K562 (cell line): ENCODE results near the gene MGST2. TPM values are rescaled to one million over a fixed set of nuclear protein-coding genes. Genes with fewer than 3 reads are reported as not detected.

Source experiments
- CUX1 ChIP-seq: fragments of 200-800 bp; sonication (Bioruptor generic); IDR thresholded peaks from 2 replicates; pipeline ENCODE4 v1.6.1; 2016; ENCODE audit warnings: missing genetic modification characterization, missing compliant biosample characterization
- ETS2 ChIP-seq: IDR thresholded peaks from 2 replicates; pipeline ENCODE4 v1.6.1; 2016; ENCODE audit warnings: borderline replicate concordance, missing genetic modification characterization, mild to moderate bottlenecking, moderate library complexity, missing compliant biosample characterization; ENCODE audit not compliant: poor library complexity, severe bottlenecking
- HDAC3 ChIP-seq: fragments of 450-650 bp; IDR thresholded peaks from 2 replicates; pipeline ENCODE4 v1.6.1; 2018; ENCODE audit warnings: borderline replicate concordance, mild to moderate bottlenecking, moderate library complexity; ENCODE audit not compliant: partially characterized antibody
- JUNB ChIP-seq: fragments of 450-650 bp; formaldehyde crosslinking; conservative IDR thresholded peaks from 2 replicates; pipeline ENCODE4 v1.4.0; 2020; ENCODE audit warnings: mild to moderate bottlenecking
- NRF1 ChIP-seq, 2 experiments: fragments of 450-650 bp; IDR thresholded peaks in 1 of 2; conservative IDR thresholded peaks in 1 of 2; 2 replicates each; pipeline ENCODE4 v1.6.1; 2014; ENCODE audit warnings: mild to moderate bottlenecking in 2 of 2
- REST ChIP-seq, 2 experiments: fragments of 450-650 bp; formaldehyde crosslinking in 1 of 2; IDR thresholded peaks; 2 replicates each; pipeline versions ENCODE4 v1.4.0 to v1.6.1; 2014 to 2020; ENCODE audit warnings: mild to moderate bottlenecking in 2 of 2, borderline replicate concordance in 1 of 2, low read depth in 1 of 2
- TAF9B ChIP-seq: fragments of 450-650 bp; IDR thresholded peaks from 2 replicates; pipeline ENCODE4 v1.6.1; 2018; ENCODE audit warnings: mild to moderate bottlenecking; ENCODE audit not compliant: partially characterized antibody
- XRCC3 ChIP-seq: fragments of 450-650 bp; IDR thresholded peaks from 2 replicates; pipeline ENCODE4 v1.6.1; 2017; ENCODE audit warnings: mild to moderate bottlenecking, moderate library complexity
- XRCC5 ChIP-seq: fragments of 200-400 bp; formaldehyde crosslinking; IDR thresholded peaks from 2 replicates; pipeline ENCODE4 v1.6.1; 2017; ENCODE audit warnings: low read depth, mild to moderate bottlenecking, low read length
- polyA plus RNA-seq, 8 experiments: library from polyadenylated mRNA; depleted of rRNA in 4 of 8; stranded (reverse) in 5 of 8; unstranded in 3 of 8; fragments of >200 nt; fragmentation: Nextera tagmentation in 2 of 8; fragmentation: Illumina TruSeq in 1 of 8; extraction: Ambion mirVana in 2 of 8; extraction: Trizol in 1 of 8; gene quantifications; 2 replicates each; pipeline versions ENCODE4 v1.2.1 to v1.2.3, GENCODE V29; 2011 to 2014; ENCODE audit warnings: inconsistent platforms in 1 of 8, missing spikeins in 1 of 8
- total RNA-seq, 7 experiments: library from RNA; depleted of rRNA in 6 of 7; stranded (reverse); fragments of >200 nt in 6 of 7; fragmentation: Illumina TruSeq in 2 of 7; extraction: Trizol in 2 of 7; gene quantifications; 2 replicates each; pipeline versions ENCODE4 v1.2.1 to v1.2.3, GENCODE V29; 2011 to 2021; ENCODE audit warnings: low replicate concordance in 1 of 7

MGST2 gene
- total and polyA plus RNA-seq, 9 of the 15 experiments (the other 6 are each of a cell fraction or from before 2014, with no cell fraction given), result 38.7 to 115 (median 84.6) TPM

- peak; percentile 52 for TF ChIP-seq HDAC3
- TF ChIP-seq NRF1 (conservative IDR thresholded peaks at IDR 0.05 in 1 of 2, IDR thresholded peaks at IDR 0.05 in 1 of 2), result peak; percentile 11 to 19; a peak in 1 of 4 replicates
- TF ChIP-seq XRCC3, result no peak
- TF ChIP-seq JUNB, result no peak
- no peak for TF ChIP-seq ETS2
- peak; percentile 74 for TF ChIP-seq TAF9B
- TF ChIP-seq REST (IDR thresholded peaks at IDR 0.05; ENCODE audit: borderline replicate concordance), result peak; percentile 36
- no peak for TF ChIP-seq REST (CRISPR knock-in tag; IDR thresholded peaks at IDR 0.05; ENCODE audit: low read depth)
- no peak for TF ChIP-seq CUX1 (CRISPR knock-in tag)
- 0 out of 2 replicates have a peak, but pooled peaks have one; percentile 37 for TF ChIP-seq XRCC5
Measured at GRCh38 chr4:139665690-139666529, at the start of gene MGST2 (continued).
